Fibroblast of lung (primary cell): Measurements from ENCODE around the gene RARRES2.

Source experiments
- EZH2 ChIP-seq: IDR thresholded peaks from 2 replicates; pipeline ENCODE4 v1.5.1; 2012; ENCODE audit warnings: low read length, control low read depth, mild to moderate bottlenecking; ENCODE audit errors: missing control alignments
- TF ChIP-seq, protein P1 (sequence below), 2 donors: IDR thresholded peaks in 1 of 2; conservative IDR thresholded peaks in 1 of 2; 1 replicate in 1 of 2; 2 replicates in 1 of 2; pipeline ENCODE4 v1.5.1; 2011 to 2012; ENCODE audit warnings: low read length in 2 of 2, control low read depth in 1 of 2, inconsistent platforms in 1 of 2, low read depth in 1 of 2, mild to moderate bottlenecking in 1 of 2

DNA sequence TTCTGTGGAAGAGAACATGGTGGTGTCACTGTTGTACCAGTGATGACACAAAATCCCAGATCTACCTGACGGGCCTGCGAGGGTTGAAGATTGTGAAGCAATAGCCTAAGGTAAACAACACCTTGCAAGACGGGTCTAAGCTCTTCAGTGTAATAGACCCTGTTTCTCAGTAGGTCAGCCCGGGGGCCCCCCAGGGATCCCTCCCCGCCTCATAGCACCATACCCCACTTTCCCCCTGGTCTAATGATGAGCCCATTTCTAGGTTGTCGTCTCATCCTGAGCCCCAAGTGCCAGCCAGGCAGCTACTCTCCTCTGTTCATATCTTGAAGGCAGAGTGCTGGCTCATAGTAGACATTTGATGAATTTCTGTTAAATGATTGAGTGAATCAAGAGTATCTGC, 15.5 kb downstream of the RARRES2 start:
- TF ChIP-seq, protein P1, sequence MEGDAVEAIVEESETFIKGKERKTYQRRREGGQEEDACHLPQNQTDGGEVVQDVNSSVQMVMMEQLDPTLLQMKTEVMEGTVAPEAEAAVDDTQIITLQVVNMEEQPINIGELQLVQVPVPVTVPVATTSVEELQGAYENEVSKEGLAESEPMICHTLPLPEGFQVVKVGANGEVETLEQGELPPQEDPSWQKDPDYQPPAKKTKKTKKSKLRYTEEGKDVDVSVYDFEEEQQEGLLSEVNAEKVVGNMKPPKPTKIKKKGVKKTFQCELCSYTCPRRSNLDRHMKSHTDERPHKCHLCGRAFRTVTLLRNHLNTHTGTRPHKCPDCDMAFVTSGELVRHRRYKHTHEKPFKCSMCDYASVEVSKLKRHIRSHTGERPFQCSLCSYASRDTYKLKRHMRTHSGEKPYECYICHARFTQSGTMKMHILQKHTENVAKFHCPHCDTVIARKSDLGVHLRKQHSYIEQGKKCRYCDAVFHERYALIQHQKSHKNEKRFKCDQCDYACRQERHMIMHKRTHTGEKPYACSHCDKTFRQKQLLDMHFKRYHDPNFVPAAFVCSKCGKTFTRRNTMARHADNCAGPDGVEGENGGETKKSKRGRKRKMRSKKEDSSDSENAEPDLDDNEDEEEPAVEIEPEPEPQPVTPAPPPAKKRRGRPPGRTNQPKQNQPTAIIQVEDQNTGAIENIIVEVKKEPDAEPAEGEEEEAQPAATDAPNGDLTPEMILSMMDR (conservative IDR thresholded peaks at IDR 0.05 in 1 of 2, IDR thresholded peaks at IDR 0.05 in 1 of 2; ENCODE audit: low read depth in 1 of 2, low read length in 2 of 2) = no peak
- TF ChIP-seq EZH2 = no peak
